GM12878 (cell line): Measurements from ENCODE around the gene PLPP6. TPM values are rescaled to one million over a fixed set of nuclear protein-coding genes. Genes with fewer than 3 reads are reported as not detected.

Source experiments
- ATF2 ChIP-seq: IDR thresholded peaks from 2 replicates; pipeline ENCODE4 v1.6.1; 2012; ENCODE audit warnings: low read length, inconsistent platforms
- CBFB ChIP-seq: IDR thresholded peaks from 2 replicates; pipeline ENCODE4 v1.6.1; 2016; ENCODE audit warnings: antibody characterized with exemption, low read depth
- PAX5 ChIP-seq: IDR thresholded peaks from 2 replicates; pipeline ENCODE4 v1.6.1; 2011; ENCODE audit warnings: low read depth, low read length, borderline replicate concordance
- POLR2AphosphoS2 ChIP-seq: IDR thresholded peaks from 2 replicates; pipeline ENCODE4 v1.6.1; 2011; ENCODE audit warnings: low read depth, mild to moderate bottlenecking, low read length, improper control_type of control experiment, moderate library complexity
- RB1 ChIP-seq: fragments of 450-650 bp; formaldehyde crosslinking; IDR thresholded peaks from 2 replicates; pipeline ENCODE4 v1.6.1; 2017; ENCODE audit warnings: mild to moderate bottlenecking, borderline replicate concordance
- SMAD5 ChIP-seq: IDR thresholded peaks from 2 replicates; pipeline ENCODE4 v1.6.1; 2016; ENCODE audit warnings: antibody characterized with exemption, low read depth
- SUPT20H ChIP-seq: IDR thresholded peaks from 2 replicates; pipeline ENCODE4 v1.6.1; 2011; ENCODE audit warnings: low read depth, mild to moderate bottlenecking, low read length, moderate library complexity, borderline replicate concordance; ENCODE audit not compliant: control insufficient read depth
- TAF1 ChIP-seq: IDR thresholded peaks from 2 replicates; pipeline ENCODE4 v1.6.1; 2011; ENCODE audit warnings: mild to moderate bottlenecking, low read depth, low read length, borderline replicate concordance
- ZBTB33 ChIP-seq: fragments of 450-650 bp; IDR thresholded peaks from 2 replicates; pipeline ENCODE4 v1.6.1; 2017; ENCODE audit warnings: mild to moderate bottlenecking
- ZNF274 ChIP-seq: IDR thresholded peaks from one replicate; pipeline ENCODE4 v1.8.0; 2011; ENCODE audit not compliant: insufficient read length, insufficient read depth
- ZNF622 ChIP-seq: fragments of 450-650 bp; IDR thresholded peaks from 2 replicates; pipeline ENCODE4 v1.6.1; 2017; ENCODE audit warnings: mild to moderate bottlenecking, inconsistent platforms
- polyA plus RNA-seq, 11 experiments: library from polyadenylated mRNA; depleted of rRNA in 4 of 11; unstranded in 6 of 11; stranded (reverse) in 5 of 11; fragments of >200 nt; fragmentation: Nextera tagmentation in 4 of 11; fragmentation: Illumina TruSeq in 1 of 11; extraction: Ambion mirVana in 4 of 11; extraction: Trizol in 1 of 11; gene quantifications; 1 replicate in 1 of 11; 2 replicates in 10 of 11; pipeline versions ENCODE4 v1.2.1 to v1.2.3, GENCODE V29; 2011 to 2016; ENCODE audit warnings: inconsistent platforms in 2 of 11, missing spikeins in 2 of 11, low read depth in 1 of 11
- total RNA-seq, 4 experiments: library from RNA; depleted of rRNA in 3 of 4; stranded (reverse); fragments of >200 nt in 3 of 4; fragmentation: Illumina TruSeq in 1 of 4; extraction: Trizol in 1 of 4; gene quantifications; 2 replicates each; pipeline versions ENCODE4 v1.2.1 to v1.2.3, GENCODE V29; 2013 to 2021
- TF ChIP-seq, protein P1 (sequence below): fragments of 150-350 bp; IDR thresholded peaks from 2 replicates; pipeline ENCODE4 v1.6.1; 2014; ENCODE audit warnings: mild to moderate bottlenecking, low read depth, low read length

The PLPP6 gene
- total and polyA plus RNA-seq, 10 of the 15 experiments (the other 5 are each of a cell fraction or from before 2014, with no cell fraction given): 1.6 to 11.3 (median 6.9) TPM

- TF ChIP-seq ZBTB33: no peak
- no peak for TF ChIP-seq SUPT20H
- no peak for TF ChIP-seq CBFB
- TF ChIP-seq, protein P1, sequence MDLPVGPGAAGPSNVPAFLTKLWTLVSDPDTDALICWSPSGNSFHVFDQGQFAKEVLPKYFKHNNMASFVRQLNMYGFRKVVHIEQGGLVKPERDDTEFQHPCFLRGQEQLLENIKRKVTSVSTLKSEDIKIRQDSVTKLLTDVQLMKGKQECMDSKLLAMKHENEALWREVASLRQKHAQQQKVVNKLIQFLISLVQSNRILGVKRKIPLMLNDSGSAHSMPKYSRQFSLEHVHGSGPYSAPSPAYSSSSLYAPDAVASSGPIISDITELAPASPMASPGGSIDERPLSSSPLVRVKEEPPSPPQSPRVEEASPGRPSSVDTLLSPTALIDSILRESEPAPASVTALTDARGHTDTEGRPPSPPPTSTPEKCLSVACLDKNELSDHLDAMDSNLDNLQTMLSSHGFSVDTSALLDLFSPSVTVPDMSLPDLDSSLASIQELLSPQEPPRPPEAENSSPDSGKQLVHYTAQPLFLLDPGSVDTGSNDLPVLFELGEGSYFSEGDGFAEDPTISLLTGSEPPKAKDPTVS: no peak
- TF ChIP-seq POLR2AphosphoS2: no peak
- no peak for TF ChIP-seq ZNF274
- TF ChIP-seq ZNF622: no peak
- TF ChIP-seq PAX5: no peak
- TF ChIP-seq RB1: no peak
- no peak for TF ChIP-seq TAF1
- TF ChIP-seq ATF2: no peak
- TF ChIP-seq SMAD5: no peak
These were observed 46.8 kb upstream of the PLPP6 start (continued) for GRCh38 chr9:4615251-4615650.
